AG09319 (cell line): ENCODE measurements around the gene GALNT15.

Experiments used
- DNase-seq: peaks from one replicate; pipeline ENCODE4 v3.0.0-alpha.2; 2010; ENCODE audit warnings: low read depth; ENCODE audit errors: extremely low read depth
- TF ChIP-seq, protein P1 (sequence below): IDR thresholded peaks from 2 replicates; pipeline ENCODE4 v1.5.1; 2011; ENCODE audit warnings: low read depth, mild to moderate bottlenecking, inconsistent platforms, low read length, moderate library complexity

The GALNT15 gene

DNA sequence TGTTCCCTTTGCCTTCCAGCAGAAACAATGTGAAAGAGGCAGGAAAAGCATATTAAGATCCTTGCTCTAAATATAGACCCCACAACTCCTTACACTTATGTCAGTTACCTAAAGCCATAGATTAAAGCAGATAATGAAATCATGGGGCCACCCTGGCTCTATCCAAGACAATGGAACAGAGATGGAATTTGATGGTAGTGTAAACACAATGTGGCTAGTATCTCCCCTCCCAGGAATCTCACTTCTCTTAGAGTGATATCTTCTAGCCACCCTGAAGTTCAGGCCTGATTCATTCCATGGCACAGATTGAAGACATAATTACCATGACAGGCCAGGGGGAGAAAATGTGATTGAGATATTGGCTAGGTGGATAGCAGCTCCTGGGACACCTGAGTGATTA lies 32.6 kb downstream of the GALNT15 start:
- no peak for DNase-seq
- TF ChIP-seq, protein P1, sequence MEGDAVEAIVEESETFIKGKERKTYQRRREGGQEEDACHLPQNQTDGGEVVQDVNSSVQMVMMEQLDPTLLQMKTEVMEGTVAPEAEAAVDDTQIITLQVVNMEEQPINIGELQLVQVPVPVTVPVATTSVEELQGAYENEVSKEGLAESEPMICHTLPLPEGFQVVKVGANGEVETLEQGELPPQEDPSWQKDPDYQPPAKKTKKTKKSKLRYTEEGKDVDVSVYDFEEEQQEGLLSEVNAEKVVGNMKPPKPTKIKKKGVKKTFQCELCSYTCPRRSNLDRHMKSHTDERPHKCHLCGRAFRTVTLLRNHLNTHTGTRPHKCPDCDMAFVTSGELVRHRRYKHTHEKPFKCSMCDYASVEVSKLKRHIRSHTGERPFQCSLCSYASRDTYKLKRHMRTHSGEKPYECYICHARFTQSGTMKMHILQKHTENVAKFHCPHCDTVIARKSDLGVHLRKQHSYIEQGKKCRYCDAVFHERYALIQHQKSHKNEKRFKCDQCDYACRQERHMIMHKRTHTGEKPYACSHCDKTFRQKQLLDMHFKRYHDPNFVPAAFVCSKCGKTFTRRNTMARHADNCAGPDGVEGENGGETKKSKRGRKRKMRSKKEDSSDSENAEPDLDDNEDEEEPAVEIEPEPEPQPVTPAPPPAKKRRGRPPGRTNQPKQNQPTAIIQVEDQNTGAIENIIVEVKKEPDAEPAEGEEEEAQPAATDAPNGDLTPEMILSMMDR, result no peak

DNA sequence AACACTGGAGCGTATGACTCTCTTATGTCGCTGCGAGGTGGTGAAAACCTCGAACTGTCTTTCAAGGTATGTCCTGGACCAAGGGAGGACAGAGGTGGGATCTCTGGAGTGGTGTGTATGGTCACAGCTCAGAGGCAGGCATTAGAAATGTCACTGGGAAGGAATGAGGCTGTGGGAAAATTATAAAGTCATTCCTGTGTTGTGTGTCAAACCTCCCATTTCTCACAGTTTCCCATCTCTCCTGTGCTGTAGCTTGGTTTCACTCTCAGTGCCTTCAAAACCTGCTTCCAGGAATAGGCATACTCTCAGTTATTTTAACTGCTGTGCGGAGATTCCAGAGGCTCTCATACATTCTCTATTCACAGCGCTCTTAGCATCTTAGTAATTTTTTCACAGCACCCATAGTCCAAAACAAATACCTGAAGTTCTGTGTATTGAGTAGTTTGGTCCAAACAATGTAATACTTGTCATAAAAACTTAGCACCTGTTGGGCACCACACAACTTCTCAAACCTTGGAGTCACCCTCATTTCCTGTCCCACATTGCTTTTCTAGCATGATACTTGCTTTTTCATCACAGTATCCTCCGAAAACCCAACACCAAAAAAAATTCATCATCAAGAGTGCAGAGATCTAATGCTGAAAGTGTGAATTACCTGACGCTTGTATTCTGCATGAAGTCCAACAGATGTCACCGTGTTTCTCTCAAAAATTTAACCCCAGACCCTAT lies 36.9 kb downstream of the GALNT15 start:
- TF ChIP-seq, protein P1, result no peak
- DNase-seq, result no peak

DNA sequence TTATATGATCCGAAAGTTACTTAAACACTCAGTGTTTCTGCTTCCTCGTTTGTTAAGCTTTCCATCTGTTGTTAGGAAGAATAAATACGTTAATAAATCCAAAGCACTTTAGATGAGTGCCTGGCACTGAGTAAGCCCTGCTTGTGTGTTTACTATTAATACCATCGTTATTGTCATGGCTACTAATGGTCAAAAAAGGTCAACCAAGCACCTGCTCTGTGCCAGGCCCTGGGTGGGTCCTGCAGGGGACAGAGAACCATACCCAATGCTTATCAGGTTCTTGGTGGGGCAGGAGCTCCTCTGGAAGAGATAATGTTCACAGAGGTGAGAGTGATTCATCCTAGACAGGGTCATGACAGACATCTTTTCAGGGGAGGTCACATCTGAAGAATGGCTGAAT lies 39.9 kb downstream of the GALNT15 start:
- TF ChIP-seq, protein P1, result no peak
- no peak for DNase-seq

DNA sequence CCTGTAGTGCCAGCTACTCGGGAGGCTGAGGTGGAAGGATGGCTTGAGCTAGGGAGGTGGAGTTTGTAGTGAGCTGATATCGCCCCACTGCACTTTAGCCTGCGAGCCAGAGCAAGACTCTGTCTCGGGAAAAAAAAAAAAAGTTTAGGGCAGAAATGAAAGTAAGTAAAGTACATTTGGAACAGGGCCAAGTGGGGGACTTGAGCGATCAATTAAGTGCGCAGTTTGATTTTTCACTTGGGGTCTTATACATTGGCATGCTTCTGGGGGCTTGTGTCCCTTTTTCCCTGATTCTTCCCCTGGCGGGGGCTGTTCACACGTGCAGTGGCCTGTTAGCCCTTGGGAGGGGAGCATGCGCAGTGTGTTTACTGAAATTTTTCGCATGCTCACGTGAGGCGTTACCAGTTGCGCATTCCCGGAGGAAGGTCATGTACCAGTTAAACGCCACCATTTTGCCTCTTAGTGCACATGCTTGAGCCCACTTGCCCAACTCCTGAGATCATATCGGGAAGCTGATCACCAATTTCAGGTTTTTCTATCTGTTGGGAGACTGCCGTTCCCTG lies 42.0 kb downstream of the GALNT15 start:
- DNase-seq, result no peak
- TF ChIP-seq, protein P1, result no peak

DNA sequence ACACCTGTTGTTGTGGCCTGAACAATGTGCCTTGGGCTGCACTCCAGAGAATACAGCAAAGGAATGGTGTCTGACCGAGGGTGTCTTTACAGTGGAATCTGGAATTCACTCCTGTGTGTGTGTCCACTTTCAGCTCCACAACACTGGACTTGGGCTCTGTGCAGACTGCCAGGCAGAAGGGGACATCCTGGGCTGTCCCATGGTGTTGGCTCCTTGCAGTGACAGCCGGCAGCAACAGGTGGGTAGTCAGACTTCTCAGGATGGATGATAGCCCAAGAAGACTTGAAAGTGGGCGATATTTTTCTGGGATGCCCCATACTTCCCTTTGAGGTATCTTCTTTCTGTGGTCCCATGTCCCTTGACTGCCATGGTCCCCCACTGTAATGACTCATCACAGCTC lies 45.3 kb downstream of the GALNT15 start:
- DNase-seq, result no peak

DNA sequence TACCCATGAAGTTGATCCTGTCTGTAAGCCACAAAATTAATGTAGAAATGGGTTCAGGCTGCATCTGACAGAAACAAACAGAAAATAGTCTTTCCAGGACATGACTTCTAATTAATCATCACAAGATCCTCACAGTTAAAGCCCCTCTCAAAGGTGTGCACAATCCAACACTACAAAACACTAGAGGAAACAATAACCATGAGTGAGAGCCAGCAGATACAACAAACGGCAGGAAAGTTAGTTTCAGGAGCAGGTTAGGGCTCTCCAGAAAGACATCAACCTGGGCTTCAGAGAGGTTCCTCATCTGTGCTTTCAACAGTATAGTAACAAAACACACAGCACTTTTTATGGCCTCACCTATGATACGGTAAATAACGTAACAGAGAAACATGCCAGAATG lies 47.5 kb downstream of the GALNT15 start:
- TF ChIP-seq, protein P1, result no peak
- DNase-seq, result no peak

More for the DNA sequence above, 45.3 kb downstream of the GALNT15 start:
- TF ChIP-seq, protein P1, result no peak

DNA sequence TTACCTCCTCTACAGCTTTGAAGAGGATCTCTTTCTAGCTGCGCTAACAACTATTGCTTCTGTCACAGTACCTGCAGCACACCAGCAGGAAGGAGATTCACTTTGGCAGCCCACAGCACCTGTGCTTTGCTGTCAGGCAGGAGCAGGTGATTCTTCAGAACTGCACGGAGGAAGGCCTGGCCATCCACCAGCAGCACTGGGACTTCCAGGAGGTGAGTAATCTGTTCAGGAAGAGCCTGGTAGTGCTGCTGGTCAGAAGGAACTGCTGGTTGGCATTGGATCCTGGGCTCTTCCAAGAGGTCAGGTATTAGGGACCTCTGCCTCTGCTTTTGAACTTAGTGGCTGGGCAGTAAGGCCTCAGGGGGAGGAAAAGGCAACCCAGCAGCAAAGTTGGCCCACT lies 48.1 kb downstream of the GALNT15 start:
- TF ChIP-seq, protein P1, result no peak
- DNase-seq, result no peak
